SK-N-MC (cell line): ENCODE data around the gene IL3RA.

ENCODE experiments used
- DNase-seq: peaks from one replicate; pipeline ENCODE4 v3.0.0-alpha.2; 2011; ENCODE audit warnings: low read depth, low spot score
- H3K27ac ChIP-seq: fragments of 200-600 bp; sonication (generic); 2 replicates; pipeline ENCODE4 v1.5.1; 2016; ENCODE audit warnings: mixed run types
- H3K36me3 ChIP-seq: fragments of 200-600 bp; sonication (generic); 2 replicates; pipeline ENCODE4 v1.6.1; 2017; ENCODE audit warnings: antibody characterized with exemption, low read length, mixed read lengths; ENCODE audit not compliant: insufficient read depth
- H3K4me3 ChIP-seq: fragments of 200-600 bp; sonication (generic); 2 replicates; pipeline ENCODE4 v1.5.1; 2016
- H3K9ac ChIP-seq: fragments of 200-600 bp; sonication (generic); 2 replicates; pipeline ENCODE4 v1.8.0; 2017; ENCODE audit warnings: mixed run types, mixed read lengths; ENCODE audit not compliant: insufficient read length
- H3K9me3 ChIP-seq: fragments of 200-600 bp; sonication (generic); 2 replicates; pipeline ENCODE4 v1.6.1; 2017; ENCODE audit warnings: low read depth, mild to moderate bottlenecking, antibody characterized with exemption, low read length, moderate library complexity, mixed read lengths
- EZH2 ChIP-seq: fragments of 200-600 bp; sonication (generic); IDR thresholded peaks from one replicate; pipeline ENCODE4 v1.6.1; 2017; ENCODE audit warnings: antibody characterized with exemption
- FOXP2 ChIP-seq: optimal IDR thresholded peaks from 2 replicates; pipeline ENCODE3; 2011; ENCODE audit warnings: mild to moderate bottlenecking, moderate library complexity; ENCODE audit not compliant: insufficient read depth; ENCODE audit errors: extremely low read length, control extremely low read depth
- POLR2AphosphoS5 ChIP-seq: IDR thresholded peaks from 2 replicates; pipeline ENCODE4 v1.6.1; 2012; ENCODE audit warnings: mild to moderate bottlenecking, low read depth, low read length, borderline replicate concordance

Gene IL3RA

GRCh38 chrX:1411326-1411725 lies 74.7 kb downstream of the IL3RA start:
- Histone ChIP-seq H3K27ac (no peak overlapping the region), H3K9me3 (no peaks in the 10 kb centered on the region), H3K36me3 (peaks cover 27% of the 10 kb centered on the region; the same call in 1 of the 2 replicates), H3K4me3 (no peak overlapping the region), H3K9ac (no peak overlapping the region)
- DNase-seq, result no peak
- TF ChIP-seq FOXP2 (no peak), POLR2AphosphoS5 (no peak), EZH2 (no peak)

GRCh38 chrX:1412551-1413161 lies 76.1 kb downstream of the IL3RA start:
- TF ChIP-seq POLR2AphosphoS5 (no peak), FOXP2 (no peak), EZH2 (no peak)
- no peak for DNase-seq
- Histone ChIP-seq H3K36me3 (peaks cover 19% of the 10 kb centered on the region; the same call in 1 of the 2 replicates), H3K4me3 (no peak overlapping the region), H3K27ac (no peak overlapping the region), H3K9me3 (no peaks in the 10 kb centered on the region), H3K9ac (no peak overlapping the region)

- H3K9ac ChIP-seq, result no peak overlapping the region
- H3K36me3 ChIP-seq, result peaks cover 27% of the 10 kb centered on the region
- DNase-seq, result no peak
- no peak overlapping the region for H3K27ac ChIP-seq
- no peaks in the 10 kb centered on the region for H3K9me3 ChIP-seq
- no peak overlapping the region for H3K4me3 ChIP-seq
- TF ChIP-seq FOXP2, result no peak
- TF ChIP-seq POLR2AphosphoS5, result no peak
- TF ChIP-seq EZH2, result no peak
Measured at GRCh38 chrX:1416327-1416784, 79.8 kb downstream of the IL3RA start.

- H3K27ac ChIP-seq, result no peak overlapping the region
- H3K36me3 ChIP-seq, result peaks cover 34% of the 10 kb centered on the region
- TF ChIP-seq EZH2, result no peak
- no peak for TF ChIP-seq FOXP2
- TF ChIP-seq POLR2AphosphoS5, result 0 out of 2 replicates have a peak, but pooled peaks have one; percentile 14
- no peak overlapping the region for H3K4me3 ChIP-seq
- no peak overlapping the region for H3K9ac ChIP-seq
- no peak for DNase-seq
- H3K9me3 ChIP-seq, result no peaks in the 10 kb centered on the region
Measured at GRCh38 chrX:1416965-1417760, 80.6 kb downstream of the IL3RA start.

- Histone ChIP-seq H3K27ac (no peak overlapping the region), H3K9ac (no peak overlapping the region), H3K4me3 (no peak overlapping the region), H3K36me3 (peaks cover 34% of the 10 kb centered on the region), H3K9me3 (peaks cover 4% of the 10 kb centered on the region; the same call in 1 of the 2 replicates)
- TF ChIP-seq FOXP2 (no peak), EZH2 (no peak), POLR2AphosphoS5 (no peak; the same call in 1 of the 2 replicates)
- no peak for DNase-seq
Measured at GRCh38 chrX:1417921-1418771, 81.6 kb downstream of the IL3RA start.

- Histone ChIP-seq H3K9ac (no peak overlapping the region), H3K36me3 (peaks cover 34% of the 10 kb centered on the region), H3K27ac (no peak overlapping the region), H3K4me3 (no peak overlapping the region), H3K9me3 (peaks cover 4% of the 10 kb centered on the region; the same call in 1 of the 2 replicates)
- no peak for DNase-seq
- no peak for TF ChIP-seq EZH2
- TF ChIP-seq FOXP2, result no peak
- TF ChIP-seq POLR2AphosphoS5, result 0 out of 2 replicates have a peak, but pooled peaks have one; percentile 15
Measured at GRCh38 chrX:1418901-1419544, 82.4 kb downstream of the IL3RA start.

GRCh38 chrX:1419545-1420355 lies 83.2 kb downstream of the IL3RA start:
- no peak overlapping the region for H3K9ac ChIP-seq
- H3K27ac ChIP-seq, result no peak overlapping the region
- H3K36me3 ChIP-seq, result peaks cover 34% of the 10 kb centered on the region
- no peak overlapping the region for H3K4me3 ChIP-seq
- no peak for DNase-seq
- peaks cover 4% of the 10 kb centered on the region; the same call in 1 of the 2 replicates for H3K9me3 ChIP-seq
- TF ChIP-seq EZH2 (no peak), POLR2AphosphoS5 (peak; percentile 24), FOXP2 (no peak)
